Cardiac fibroblast (primary cell): ENCODE data around the gene TPM2.
"Not testable (repeated sequence)": the region's sequence is repeated elsewhere in the genome, so short reads cannot be mapped to it uniquely, and the experiment has no call there.

Experiments used
- DNase-seq, 2 donors: peaks; one replicate each; pipeline versions ENCODE4 v3.0.0 to v3.0.0-alpha.2; 2010; ENCODE audit warnings: low read depth in 2 of 2
- H3K4me3 ChIP-seq, 2 donors: replicated peaks in 1 of 2; 1 replicate in 1 of 2; 2 replicates in 1 of 2; pipeline ENCODE4 v1.5.1; 2011; ENCODE audit warnings: low read depth in 2 of 2, low read length in 2 of 2, mild to moderate bottlenecking in 2 of 2, moderate library complexity in 1 of 2
- TF ChIP-seq, protein P1 (sequence below): IDR thresholded peaks from one replicate; pipeline ENCODE4 v1.5.1; 2011; ENCODE audit warnings: low read depth, mild to moderate bottlenecking, low read length, inconsistent platforms

Gene TPM2

DNA sequence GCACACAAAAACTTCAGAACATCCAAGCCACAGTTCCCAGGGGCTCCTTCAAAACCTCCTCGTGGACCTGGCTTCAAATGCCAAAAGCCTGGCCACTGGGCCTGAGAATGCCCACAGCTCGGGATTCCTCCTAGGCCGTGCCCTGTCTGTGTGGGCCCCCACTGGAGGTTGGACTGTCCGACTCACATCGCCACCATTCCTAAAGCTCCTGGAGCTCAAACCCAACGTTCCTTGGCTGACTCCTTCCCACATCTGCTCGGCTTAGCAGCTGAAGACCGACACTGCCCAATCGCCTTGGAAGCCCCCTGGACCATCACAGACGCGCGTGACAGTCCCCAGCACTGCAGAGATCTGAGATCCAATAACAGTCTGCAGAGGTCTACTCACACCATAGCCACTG is 46.7 kb downstream of the TPM2 start:
- no peak for DNase-seq
- H3K4me3 ChIP-seq = no peak overlapping the region
- TF ChIP-seq, protein P1, sequence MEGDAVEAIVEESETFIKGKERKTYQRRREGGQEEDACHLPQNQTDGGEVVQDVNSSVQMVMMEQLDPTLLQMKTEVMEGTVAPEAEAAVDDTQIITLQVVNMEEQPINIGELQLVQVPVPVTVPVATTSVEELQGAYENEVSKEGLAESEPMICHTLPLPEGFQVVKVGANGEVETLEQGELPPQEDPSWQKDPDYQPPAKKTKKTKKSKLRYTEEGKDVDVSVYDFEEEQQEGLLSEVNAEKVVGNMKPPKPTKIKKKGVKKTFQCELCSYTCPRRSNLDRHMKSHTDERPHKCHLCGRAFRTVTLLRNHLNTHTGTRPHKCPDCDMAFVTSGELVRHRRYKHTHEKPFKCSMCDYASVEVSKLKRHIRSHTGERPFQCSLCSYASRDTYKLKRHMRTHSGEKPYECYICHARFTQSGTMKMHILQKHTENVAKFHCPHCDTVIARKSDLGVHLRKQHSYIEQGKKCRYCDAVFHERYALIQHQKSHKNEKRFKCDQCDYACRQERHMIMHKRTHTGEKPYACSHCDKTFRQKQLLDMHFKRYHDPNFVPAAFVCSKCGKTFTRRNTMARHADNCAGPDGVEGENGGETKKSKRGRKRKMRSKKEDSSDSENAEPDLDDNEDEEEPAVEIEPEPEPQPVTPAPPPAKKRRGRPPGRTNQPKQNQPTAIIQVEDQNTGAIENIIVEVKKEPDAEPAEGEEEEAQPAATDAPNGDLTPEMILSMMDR = no peak

DNA sequence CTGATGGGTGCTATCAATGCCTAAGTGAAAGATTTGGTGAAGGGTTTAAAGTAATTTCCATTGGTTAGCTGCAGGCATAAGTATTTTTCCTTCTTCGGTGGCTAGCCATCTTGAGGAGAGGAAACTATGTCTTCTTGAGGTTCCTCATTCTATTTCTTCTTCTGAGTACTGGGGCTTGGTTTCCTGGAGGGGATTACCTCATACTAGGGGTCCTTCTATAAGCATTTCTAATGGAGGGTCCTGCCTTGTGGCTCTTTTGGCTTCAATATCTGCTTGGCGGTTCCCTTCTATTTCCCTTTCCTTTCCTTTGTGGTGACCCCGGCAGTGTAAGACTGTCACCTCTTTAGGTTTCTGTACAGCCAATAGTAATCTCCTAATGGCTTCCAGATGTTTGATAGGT is 48.2 kb downstream of the TPM2 start:
- H3K4me3 ChIP-seq, DNase-seq: not testable (repeated sequence)

DNA sequence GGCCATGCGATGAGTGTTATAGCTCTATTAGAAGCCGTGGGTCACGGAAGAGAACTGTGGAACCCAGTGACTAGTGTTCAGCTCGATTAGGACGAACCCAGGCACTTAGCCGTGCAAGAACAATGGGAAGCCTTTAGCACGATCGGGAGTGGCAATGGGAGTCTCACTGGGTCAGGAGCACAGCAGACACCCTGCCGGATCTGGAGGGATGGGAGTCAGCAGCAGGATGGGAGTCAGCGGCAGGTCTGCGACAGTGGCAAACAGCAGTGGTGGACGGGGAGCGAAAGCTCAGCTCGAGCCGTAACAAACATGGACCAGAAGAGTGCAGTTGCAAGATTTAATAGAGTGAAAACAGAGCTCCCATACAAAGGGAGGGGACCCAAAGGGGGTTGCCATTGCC is 49.3 kb downstream of the TPM2 start:
- not testable (repeated sequence) for DNase-seq, H3K4me3 ChIP-seq

DNA sequence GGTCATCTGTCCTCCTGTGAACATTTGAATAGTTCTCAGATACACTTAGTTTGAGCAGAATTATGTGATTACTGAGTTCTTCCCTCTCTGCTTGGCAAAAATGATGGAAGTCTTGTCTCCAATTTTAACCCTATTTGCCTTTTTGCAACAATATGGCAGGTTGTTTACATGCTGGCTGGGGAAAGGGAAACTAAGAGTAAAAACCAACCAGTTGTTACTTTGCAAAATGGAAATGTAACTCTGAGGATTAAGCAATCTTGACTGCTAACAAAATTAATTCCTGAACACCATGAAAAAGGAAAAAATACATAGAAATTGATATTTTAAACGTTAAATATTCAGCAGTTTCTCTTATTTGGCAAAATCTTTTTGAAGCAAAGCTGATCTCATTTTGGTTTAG is 50.1 kb downstream of the TPM2 start:
- no peak for DNase-seq
- TF ChIP-seq, protein P1 = no peak
- H3K4me3 ChIP-seq = no peak overlapping the region

DNA sequence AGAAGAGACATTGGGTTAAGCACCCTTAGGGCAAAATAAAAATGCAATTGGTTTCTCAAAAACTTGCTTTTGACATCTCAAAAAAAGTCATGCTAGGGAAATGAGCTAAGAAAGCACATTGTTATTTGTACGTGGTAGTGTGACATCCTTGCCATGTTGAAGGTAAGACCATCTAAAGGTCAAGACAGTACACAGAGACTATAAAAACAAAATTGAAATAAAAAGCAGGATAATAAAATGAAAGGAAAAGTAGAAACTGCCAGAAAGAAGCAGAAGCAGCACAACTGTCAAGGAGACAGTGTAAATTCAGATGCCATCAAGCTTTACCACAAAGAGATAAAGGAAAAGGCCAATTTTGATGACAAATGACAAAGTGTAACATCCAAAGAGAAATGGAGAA is 50.5 kb downstream of the TPM2 start:
- not testable (repeated sequence) for H3K4me3 ChIP-seq

DNA sequence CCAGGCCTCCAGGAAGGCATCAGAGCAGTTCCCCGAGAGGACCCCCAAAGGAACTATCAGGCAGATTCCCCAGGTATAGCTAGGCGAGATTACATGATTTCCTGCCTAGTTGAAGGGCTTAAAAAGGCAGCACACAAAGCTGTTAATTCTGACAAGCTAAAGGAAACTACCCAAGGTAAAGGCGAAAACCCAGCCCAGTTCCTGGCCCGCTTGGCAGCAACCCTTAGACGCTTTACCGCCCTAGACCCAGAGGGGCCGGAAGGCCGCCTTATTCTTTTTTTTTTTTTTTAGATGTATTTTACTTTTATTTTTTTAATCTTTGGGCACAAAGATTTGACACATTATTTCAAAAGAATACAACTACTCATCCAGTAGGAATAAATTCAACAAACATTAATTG is 51.0 kb downstream of the TPM2 start:
- not testable (repeated sequence) for DNase-seq, H3K4me3 ChIP-seq

More for the DNA sequence above, 50.5 kb downstream of the TPM2 start:
- not testable (repeated sequence) for DNase-seq

DNA sequence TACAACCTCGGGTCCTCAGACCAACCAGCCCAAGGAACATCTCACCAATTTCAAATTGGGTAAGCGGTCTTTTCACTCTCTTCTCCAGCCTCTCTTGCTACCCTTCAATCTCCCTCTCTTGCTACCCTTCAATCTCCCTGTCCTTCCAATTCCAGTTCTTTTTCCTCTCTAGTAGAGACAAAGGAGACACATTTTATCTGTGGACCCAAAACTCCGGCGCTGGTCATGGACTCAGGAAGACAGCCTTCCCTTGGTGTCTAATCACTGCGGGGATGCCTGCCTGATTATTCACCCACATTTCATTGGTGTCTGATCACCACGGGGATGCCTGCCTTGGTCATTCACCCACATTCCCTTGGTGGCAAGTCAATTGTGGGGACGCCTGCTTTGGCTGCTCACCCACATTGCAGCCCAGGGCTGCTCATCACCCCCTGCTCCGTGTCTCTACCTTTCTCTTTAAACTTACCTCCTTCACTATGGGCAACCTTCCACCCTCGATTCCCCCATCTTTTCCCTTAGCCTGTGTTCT is 52.2 kb downstream of the TPM2 start:
- H3K4me3 ChIP-seq, DNase-seq: not testable (repeated sequence)

DNA sequence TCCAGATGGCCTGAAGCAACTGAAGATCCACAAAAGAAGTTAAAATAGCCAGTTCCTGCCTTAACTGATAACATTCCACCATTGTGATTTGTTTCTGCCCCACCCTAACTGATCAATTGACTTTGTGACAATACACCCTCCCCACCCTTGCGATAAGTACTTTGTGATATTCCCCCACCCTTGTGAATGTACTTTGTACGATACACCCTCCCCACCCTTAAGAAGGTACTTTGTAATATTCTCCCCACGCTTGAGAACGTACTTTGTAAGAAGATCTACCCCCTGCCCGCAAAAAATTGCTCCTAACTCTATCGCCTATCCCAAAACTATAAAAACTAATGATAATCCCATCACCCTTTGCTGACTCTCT is 52.9 kb downstream of the TPM2 start:
- not testable (repeated sequence) for H3K4me3 ChIP-seq, DNase-seq

DNA sequence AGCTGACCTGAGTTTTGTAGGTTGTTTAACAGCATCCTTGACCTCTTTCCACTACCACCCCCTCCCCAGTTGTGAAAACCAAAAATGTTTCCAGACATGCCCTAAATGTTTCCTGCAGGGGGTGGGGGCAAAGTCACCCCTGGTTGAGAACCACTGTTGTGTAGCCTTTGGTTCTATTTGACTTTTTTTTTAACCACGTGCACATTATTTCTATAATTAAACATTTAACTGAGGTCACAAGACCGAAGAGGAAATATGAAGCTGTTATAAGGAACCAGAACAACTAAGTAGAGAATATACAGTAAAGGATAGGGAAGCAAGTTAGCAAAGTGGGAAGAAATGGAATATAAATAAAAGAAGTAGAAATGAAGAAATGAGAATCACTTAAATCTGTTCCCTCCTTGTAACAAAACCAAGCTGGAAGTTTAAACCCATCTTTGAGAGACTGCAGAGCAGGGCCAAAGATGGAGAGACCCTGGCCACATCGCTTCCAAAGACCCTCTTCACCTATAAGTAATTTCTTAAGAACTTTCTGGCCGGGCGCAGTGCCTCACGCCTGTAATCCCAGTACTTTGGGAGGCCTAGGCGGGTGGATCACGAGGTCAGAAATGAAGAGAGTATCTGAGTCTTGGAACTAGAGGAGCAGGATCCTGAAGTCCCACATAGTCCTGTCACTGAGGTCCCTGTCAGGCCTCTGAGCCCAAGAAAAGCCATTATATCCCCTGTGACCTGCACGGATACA is 53.4 kb downstream of the TPM2 start:
- TF ChIP-seq, protein P1 = no peak
- no peak overlapping the region for H3K4me3 ChIP-seq
- DNase-seq = no peak

DNA sequence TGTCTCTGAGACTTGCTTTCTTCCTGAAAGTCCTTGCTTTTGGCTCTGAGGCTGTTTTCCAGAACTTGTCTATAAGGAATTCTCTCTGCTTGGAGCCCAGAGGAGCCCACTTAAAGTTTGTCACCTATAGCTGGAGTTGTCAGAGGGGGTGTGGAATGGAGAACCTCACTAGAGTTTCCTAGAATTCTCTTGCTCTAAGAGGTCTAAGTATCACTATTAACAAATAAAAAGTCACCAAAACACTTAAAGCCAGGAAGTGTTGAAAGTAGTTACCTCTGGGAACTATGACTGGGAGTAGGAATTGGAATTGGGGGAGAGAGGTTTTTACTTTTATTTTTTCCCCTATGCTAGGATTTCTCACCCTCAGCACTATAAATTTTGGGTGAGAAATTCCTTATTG is 54.0 kb downstream of the TPM2 start:
- no peak overlapping the region for H3K4me3 ChIP-seq
- no peak for DNase-seq
- TF ChIP-seq, protein P1 = no peak
